HepG2 (cell line): ENCODE data around the gene ZNF740. TPM values are rescaled to one million over a fixed set of nuclear protein-coding genes. Genes with fewer than 3 reads are reported as not detected.
A peak's percentile ranks its signal among the peaks of the same experiment; 100 is the strongest.

Source experiments
- AGO2 ChIP-seq: fragments of 200-400 bp; formaldehyde crosslinking; optimal IDR thresholded peaks from 2 replicates; pipeline ENCODE3; 2017; ENCODE audit warnings: mild to moderate bottlenecking, low read depth, low read length, moderate library complexity
- E2F1 ChIP-seq: sonication (generic); formaldehyde crosslinking; IDR thresholded peaks from 2 replicates; pipeline ENCODE4 v1.5.0; 2020; ENCODE audit warnings: missing genetic modification reagents
- FUBP1 ChIP-seq: sonication (generic); formaldehyde crosslinking; IDR thresholded peaks from 2 replicates; pipeline ENCODE4 v1.5.1; 2020; ENCODE audit warnings: missing genetic modification reagents, mild to moderate bottlenecking, borderline replicate concordance
- HDAC2 ChIP-seq: sonication (generic); formaldehyde crosslinking; IDR thresholded peaks from 2 replicates; pipeline ENCODE4 v1.4.0; 2020; ENCODE audit warnings: missing genetic modification reagents
- IKZF4 ChIP-seq: sonication (generic); formaldehyde crosslinking; IDR thresholded peaks from 2 replicates; pipeline ENCODE4 v1.5.1; 2020; ENCODE audit warnings: borderline replicate concordance, mild to moderate bottlenecking, low read depth, missing genetic modification reagents; ENCODE audit errors: not compliant biosample characterization
- IRF2 ChIP-seq: IDR thresholded peaks from 2 replicates; pipeline ENCODE4 v1.6.1; 2018; ENCODE audit warnings: missing genetic modification reagents, missing compliant biosample characterization
- KDM4B ChIP-seq: sonication (generic); formaldehyde crosslinking; IDR thresholded peaks from 2 replicates; pipeline ENCODE4 v1.4.0; 2020; ENCODE audit warnings: missing genetic modification reagents
- KLF12 ChIP-seq: sonication (generic); formaldehyde crosslinking; IDR thresholded peaks from 2 replicates; pipeline ENCODE4 v1.4.0; 2020; ENCODE audit warnings: missing genetic modification reagents, borderline replicate concordance
- KLF15 ChIP-seq: sonication (generic); formaldehyde crosslinking; IDR thresholded peaks from 2 replicates; pipeline ENCODE4 v1.8.1; 2023; ENCODE audit warnings: borderline replicate concordance, mild to moderate bottlenecking, inconsistent platforms, missing genetic modification reagents, mixed read lengths
- SP140L ChIP-seq: sonication (generic); formaldehyde crosslinking; IDR thresholded peaks from 2 replicates; pipeline ENCODE4 v1.4.0; 2020; ENCODE audit warnings: missing genetic modification reagents, borderline replicate concordance
- ZKSCAN8 ChIP-seq: IDR thresholded peaks from 2 replicates; pipeline ENCODE4 v1.6.1; 2016; ENCODE audit warnings: borderline replicate concordance, missing genetic modification reagents, missing compliant biosample characterization
- ZNF512B ChIP-seq: sonication (generic); formaldehyde crosslinking; IDR thresholded peaks from 2 replicates; pipeline ENCODE4 v1.5.1; 2020; ENCODE audit warnings: missing genetic modification reagents, mild to moderate bottlenecking, borderline replicate concordance
- ZNF781 ChIP-seq: sonication (generic); formaldehyde crosslinking; IDR thresholded peaks from 2 replicates; pipeline ENCODE4 v1.5.1; 2020; ENCODE audit warnings: borderline replicate concordance, mild to moderate bottlenecking, missing genetic modification reagents; ENCODE audit errors: not compliant biosample characterization
- polyA plus RNA-seq, 8 experiments: library from polyadenylated mRNA; depleted of rRNA in 3 of 8; stranded (reverse) in 7 of 8; unstranded in 1 of 8; fragments of >200 nt; fragmentation: Illumina TruSeq in 4 of 8; extraction: Trizol in 4 of 8; gene quantifications; 2 replicates each; pipeline versions ENCODE4 v1.2.1 to v1.2.3, GENCODE V29; 2011 to 2016; ENCODE audit warnings: low read depth in 4 of 8, missing spikeins in 1 of 8, mixed read lengths in 1 of 8; ENCODE audit not compliant: insufficient read depth in 1 of 8
- total RNA-seq, 5 experiments: library from RNA; depleted of rRNA; stranded (reverse); fragments of >200 nt; fragmentation: Illumina TruSeq; extraction: Trizol; gene quantifications; 2 replicates each; pipeline ENCODE4 v1.2.3, GENCODE V29; 2016; ENCODE audit warnings: low read depth in 1 of 5
- TF ChIP-seq, protein P1 (sequence below): sonication (generic); formaldehyde crosslinking; IDR thresholded peaks from 2 replicates; pipeline ENCODE4 v1.8.0; 2022; ENCODE audit warnings: mild to moderate bottlenecking, missing genetic modification reagents
- TF ChIP-seq, protein P2 (sequence below): sonication (generic); formaldehyde crosslinking; conservative IDR thresholded peaks from 2 replicates; pipeline ENCODE4 v1.4.0; 2020; ENCODE audit warnings: missing genetic modification reagents
- TF ChIP-seq, protein P3 (sequence below): sonication (generic); formaldehyde crosslinking; IDR thresholded peaks from 2 replicates; pipeline ENCODE4 v1.8.0; 2022; ENCODE audit warnings: missing genetic modification reagents, mild to moderate bottlenecking, borderline replicate concordance

The ZNF740 gene
- total and polyA plus RNA-seq, 2 of the 13 experiments (the other 11 are each of a cell fraction or from before 2014, with no cell fraction given), result 16.9 to 19.0 TPM

DNA sequence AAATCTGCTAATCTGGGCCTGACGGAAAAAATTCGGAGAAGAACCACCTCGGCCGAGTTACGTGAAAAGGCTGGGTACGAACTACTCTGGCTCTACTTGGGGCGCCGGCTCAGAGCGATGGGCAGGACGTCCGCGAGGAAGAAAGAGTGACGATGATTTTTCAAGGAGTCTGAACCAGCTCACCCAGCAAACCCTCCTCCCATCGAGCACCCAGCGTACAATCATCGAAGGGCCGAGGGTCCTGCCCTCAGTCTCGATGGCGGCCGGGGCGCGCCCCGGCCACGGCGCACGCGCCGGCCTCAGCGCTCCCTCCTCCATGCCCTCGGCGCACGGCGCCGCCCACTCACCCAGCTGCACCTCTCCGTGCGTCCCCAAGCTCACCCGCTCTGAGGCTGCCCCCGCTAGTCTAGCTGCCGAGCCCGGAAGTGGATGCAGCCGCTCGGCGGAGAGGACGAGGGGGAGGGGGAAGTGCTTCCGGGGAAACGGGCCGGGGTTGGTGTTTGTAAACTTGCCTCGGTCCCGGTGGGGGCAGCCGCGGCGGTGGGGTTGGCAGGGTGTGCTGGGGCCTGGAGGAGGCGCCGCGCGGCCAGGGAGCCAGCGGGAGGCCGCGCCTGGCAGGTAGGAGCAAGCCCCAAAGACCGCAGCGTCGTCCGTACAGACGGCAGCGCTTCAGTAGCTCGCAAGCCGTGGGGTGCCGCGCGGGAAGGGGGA, at the start of gene ZNF740, which contains the start of gene CSAD (continued):
- TF ChIP-seq, protein P1, sequence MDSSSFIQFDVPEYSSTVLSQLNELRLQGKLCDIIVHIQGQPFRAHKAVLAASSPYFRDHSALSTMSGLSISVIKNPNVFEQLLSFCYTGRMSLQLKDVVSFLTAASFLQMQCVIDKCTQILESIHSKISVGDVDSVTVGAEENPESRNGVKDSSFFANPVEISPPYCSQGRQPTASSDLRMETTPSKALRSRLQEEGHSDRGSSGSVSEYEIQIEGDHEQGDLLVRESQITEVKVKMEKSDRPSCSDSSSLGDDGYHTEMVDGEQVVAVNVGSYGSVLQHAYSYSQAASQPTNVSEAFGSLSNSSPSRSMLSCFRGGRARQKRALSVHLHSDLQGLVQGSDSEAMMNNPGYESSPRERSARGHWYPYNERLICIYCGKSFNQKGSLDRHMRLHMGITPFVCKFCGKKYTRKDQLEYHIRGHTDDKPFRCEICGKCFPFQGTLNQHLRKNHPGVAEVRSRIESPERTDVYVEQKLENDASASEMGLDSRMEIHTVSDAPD (CRISPR knock-in tag), result 0 out of 2 replicates have a peak, but pooled peaks have one; percentile 40
- TF ChIP-seq, protein P2, sequence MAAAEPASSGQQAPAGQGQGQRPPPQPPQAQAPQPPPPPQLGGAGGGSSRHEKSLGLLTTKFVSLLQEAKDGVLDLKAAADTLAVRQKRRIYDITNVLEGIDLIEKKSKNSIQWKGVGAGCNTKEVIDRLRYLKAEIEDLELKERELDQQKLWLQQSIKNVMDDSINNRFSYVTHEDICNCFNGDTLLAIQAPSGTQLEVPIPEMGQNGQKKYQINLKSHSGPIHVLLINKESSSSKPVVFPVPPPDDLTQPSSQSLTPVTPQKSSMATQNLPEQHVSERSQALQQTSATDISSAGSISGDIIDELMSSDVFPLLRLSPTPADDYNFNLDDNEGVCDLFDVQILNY, result no peak
- TF ChIP-seq ZKSCAN8 (CRISPR knock-in tag) (no peak), IKZF4 (no peak), SP140L (CRISPR knock-in tag) (no peak), AGO2 (no peak), ZNF512B (no peak), ZNF781 (CRISPR knock-in tag) (no peak), KLF15 (CRISPR knock-in tag) (no peak), E2F1 (CRISPR knock-in tag) (no peak), FUBP1 (no peak), KLF12 (no peak; the same call in 1 of the 2 replicates), IRF2 (CRISPR knock-in tag) (peak; percentile 79; the same call in 1 of the 2 replicates), HDAC2 (CRISPR knock-in tag) (peak; percentile 48; the same call in 1 of the 2 replicates), KDM4B (CRISPR knock-in tag) (no peak)
- TF ChIP-seq, protein P3, sequence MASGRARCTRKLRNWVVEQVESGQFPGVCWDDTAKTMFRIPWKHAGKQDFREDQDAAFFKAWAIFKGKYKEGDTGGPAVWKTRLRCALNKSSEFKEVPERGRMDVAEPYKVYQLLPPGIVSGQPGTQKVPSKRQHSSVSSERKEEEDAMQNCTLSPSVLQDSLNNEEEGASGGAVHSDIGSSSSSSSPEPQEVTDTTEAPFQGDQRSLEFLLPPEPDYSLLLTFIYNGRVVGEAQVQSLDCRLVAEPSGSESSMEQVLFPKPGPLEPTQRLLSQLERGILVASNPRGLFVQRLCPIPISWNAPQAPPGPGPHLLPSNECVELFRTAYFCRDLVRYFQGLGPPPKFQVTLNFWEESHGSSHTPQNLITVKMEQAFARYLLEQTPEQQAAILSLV, result 0 out of 2 replicates have a peak, but pooled peaks have one; percentile 63
